HG03439 (cell line): ENCODE results near the gene GSN.

Experiments
- ATAC-seq: cut with Tn5 transposase; IDR thresholded peaks from one replicate; pipeline ENCODE4 v1.9.1; 2021; ENCODE audit warnings: mild to moderate bottlenecking, moderate library complexity; ENCODE audit not compliant: unreplicated experiment

Gene GSN

DNA sequence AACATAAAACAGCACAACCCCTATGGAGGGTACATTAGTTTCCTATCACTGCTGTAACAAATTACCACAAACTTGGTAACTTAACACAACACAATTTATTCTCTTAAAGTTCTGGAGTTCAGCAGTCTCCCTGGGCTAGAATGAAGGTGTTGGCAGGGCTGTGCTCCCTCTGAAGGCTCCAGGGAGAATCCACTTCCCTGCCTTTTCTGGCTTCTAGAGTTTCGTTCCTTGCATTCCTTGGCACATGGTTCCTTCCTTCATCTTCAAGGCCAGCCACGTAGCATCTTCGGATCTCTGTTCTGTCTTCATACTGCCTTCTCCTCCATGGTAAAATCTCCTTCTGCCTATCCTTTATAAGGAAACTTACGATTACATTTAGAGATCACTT is 25.0 kb upstream of the GSN start:
- ATAC-seq, result no peak

DNA sequence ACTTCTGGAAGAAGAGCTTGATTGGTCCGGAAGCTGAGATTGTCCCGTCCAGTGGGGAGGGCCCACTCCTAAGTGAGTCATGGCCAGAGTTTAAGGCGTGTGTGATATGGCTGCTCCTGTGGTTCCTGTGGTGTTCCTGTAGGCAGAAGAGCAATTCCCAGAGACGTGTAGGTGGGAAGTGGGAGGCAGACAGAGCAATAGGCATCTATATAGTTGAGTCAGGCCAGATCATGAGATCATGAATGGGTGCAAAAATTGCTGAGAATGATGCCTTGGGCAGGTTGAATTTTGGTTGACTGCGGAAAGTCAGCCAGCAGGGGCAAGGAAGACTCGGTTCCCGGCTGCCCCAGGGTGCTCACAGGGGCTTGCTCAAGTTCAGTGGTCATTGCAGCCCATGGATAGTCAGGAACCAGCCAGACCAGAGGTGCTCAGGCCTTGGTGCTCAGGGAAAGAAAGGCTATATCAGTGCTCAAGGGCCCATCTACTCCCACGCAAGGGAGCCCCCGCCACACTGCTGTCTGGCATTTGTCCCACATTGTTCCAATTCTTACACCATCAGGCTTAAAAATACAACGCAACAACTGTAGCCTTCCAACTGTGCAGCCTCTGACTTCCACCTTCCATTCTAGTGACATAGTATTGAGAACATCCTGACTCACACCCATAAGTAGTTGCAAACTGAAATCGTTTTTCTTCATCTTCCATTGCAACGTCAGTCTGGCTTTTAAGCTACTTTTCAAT is 21.0 kb upstream of the GSN start:
- no peak for ATAC-seq

DNA sequence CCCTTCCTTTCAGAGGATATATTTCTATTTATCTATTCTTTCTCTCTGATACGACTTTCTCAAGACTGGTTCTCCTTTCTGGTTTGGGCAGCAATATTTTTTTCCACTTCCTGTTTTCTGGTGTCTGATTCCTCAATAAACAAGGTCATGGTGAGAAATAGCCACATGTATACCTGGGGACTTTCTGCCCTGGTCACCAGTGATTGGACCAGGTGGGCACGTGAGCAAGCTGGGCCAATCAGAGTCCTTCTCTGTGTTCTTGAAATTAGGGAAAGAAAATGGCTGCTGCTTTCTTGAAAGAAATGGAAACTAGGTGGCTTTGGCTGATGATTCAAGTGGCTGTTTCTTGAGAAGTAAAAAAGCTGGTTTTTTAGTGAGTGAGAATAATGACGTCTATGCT is 18.4 kb upstream of the GSN start:
- ATAC-seq, result no peak

DNA sequence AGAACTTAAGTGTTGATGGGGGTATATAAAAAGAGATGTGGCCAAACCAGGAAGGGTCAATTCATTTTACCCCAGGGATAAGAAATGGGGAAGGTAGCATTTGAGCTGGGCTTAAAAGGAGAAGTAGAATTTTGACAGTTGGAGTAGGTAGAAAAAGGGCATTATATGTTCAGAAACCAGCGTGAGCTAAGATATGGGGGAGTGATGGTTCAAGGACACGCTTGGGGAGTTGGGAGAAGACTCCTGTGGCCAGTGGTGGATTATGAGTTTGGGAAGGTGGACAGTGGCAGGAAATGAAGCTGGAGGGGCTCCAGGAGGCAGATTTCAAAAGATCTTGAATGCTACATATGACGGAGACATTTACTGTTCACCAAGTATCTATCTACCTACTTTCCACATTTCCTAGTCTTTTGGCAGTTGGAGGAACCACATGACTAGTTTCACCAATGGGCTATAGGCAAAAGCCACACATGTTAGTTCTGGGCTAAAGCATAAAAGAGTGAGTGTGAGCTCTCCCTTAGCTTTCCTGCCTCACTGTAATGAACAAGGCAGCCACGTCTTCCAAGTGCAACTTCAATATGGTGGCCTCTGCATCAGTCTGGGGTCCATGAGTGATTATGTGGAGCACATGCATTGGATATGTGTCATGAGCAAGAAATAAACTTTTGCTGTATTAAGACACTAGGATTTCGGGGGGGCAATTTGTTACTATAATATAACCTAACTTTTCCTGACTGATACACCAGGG is 15.7 kb upstream of the GSN start:
- ATAC-seq, result no peak

DNA sequence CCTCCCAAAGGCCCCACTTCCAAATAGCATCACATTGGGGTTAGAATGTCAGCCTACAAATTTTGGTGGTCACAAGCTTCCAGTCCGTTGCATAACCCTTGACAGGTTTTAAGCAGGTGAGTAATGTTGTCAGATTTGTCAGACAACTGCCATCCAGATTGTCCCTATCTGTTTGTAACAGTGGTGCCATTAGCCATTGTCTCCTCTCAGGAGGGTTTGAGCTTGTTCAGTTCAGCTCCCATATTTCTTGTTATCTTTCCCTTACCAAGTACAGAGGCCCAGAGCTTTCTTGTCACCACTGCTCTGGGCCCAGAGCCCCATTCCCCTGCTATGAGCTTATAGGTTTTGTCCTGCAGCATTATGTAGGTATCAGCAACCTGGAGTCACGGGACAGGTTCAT is 14.8 kb upstream of the GSN start:
- ATAC-seq, result no peak

DNA sequence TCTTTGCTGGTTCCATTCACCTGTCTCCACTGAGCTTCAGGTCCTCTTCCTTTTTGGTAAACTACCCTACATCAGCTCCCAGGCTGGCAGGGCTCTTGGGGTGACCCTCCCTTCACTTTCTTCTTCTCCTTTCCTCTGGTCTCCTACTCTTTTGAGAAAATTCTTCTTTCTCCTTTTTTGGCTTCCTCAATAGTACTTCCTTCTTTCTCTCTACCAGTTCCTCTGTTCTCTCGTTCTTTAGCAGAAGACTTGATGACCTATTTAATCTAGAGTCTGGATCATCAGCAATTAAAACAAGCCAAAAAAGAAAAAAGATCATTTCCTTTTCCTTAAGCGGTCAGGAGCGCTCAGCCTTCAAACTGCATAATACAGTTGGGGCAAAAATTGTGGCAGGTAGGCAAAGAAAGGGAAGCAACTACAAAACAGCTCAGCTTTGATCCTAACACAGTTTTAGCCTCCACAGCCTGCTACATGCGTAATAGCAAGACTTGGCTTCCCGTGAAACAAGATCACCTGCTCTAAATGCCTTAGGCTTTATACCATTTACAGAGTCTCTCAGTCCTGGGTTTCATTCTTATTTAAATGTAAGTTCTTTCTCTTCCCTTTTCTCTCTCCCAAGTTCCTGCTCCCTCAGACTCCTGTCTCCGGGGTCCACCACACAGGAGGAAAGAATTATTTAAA is 14.0 kb upstream of the GSN start:
- ATAC-seq, result no peak

DNA sequence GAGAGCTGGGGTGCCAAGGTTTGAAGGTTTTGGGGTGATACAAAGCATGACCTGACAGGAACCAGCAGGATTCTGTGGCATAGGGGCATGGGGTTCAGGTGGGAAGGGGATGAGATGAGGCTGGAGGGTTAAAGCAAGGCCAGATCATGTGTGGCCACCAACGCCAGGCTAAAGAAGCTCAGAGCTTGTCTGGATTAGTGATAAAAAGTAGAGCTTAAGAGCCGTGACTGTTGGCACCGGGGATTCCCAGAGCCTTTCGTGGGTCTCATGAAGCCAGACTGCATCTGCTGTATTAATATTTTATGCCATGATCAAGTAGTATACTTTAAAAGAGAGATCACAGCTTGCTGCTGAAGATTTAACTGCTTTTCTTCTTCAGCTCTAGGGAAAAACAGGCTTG is 8.5 kb upstream of the GSN start:
- no peak for ATAC-seq

DNA sequence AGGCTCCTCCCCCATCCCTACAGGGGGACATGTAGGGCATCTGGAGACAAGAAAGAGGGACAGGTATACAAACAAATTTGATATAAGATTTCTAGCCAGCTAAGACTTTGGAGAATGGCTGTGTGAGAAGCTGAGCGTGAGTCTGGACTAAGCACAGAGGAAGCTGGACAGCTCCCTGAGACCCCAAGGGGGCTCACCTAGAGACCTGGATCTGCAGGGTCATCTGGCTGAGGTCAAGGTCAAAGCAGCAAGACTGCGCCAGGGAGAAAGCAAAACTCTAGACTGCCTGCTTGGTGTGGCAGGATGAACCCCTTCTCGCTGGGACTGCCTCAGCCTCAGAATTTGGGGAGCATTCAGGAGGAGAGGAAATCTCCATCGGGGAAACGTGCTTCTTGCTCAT is 8.0 kb upstream of the GSN start:
- ATAC-seq, result no peak

DNA sequence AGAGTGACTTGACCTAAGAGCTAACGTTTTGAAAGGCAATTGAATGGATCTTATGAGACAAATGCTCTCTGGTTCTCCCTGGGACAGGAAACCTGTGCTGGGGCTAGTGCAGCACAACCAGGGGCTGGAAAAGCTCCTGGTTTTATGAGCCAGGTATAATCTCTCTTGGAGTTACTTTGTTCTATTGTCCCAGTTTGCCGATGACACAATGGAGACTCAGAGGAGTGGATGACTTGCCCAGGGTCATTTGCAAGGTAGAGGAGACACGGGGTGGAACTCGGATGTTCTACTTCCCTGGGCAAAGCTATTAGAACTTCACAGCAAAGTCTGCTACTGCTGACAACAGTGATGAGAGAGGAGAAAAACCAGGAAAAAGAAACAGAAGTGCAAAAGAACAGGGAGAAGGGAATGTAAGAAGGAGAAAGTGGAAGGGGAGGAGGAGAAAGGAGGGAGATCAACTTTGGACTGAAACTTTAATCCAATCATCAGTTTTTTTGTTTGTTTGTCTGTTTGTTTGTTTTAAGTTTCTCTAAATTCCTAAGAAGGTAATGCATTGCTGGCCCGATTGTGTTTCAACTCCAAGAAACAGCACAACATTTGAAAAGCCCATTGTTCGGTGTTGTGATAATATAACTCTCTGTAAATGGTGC is 7.4 kb upstream of the GSN start:
- ATAC-seq, result no peak

DNA sequence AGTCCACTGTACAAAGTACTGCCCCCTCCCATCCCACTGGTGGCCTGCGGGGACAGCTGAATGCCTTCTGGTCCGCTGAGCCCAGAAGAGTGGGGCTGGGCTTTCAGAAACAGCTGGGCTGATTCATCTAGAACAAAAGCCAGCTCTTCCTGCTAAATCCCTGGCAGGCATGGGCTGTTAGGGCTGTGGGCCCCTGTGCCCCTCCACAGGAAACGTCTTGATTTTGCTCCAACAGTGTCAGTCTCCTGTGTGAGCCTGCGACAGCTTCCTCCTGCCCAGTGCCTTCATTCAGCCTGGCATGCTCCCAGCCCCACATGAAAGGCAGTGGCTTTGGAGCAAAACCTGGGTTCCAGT is 6.9 kb upstream of the GSN start:
- no peak for ATAC-seq

DNA sequence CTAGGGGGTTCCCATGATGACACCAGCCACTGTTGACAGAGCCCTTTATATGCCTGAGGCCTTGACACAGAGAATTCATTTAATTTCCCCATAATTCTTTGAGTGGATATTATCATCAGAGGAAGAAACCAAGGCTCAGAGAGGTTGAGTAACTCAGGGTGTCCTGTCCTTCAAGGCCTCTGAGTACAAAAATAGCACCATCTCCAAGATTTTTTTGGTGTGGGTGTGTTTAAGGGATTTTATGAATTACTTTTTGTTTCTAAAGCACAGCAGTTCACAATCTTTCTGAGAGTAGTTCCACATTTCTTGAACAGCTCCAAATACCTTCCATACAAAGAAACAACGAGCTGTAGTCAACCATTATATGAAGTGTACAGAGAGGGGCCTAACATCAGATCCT is 6.2 kb upstream of the GSN start:
- ATAC-seq, result no peak

DNA sequence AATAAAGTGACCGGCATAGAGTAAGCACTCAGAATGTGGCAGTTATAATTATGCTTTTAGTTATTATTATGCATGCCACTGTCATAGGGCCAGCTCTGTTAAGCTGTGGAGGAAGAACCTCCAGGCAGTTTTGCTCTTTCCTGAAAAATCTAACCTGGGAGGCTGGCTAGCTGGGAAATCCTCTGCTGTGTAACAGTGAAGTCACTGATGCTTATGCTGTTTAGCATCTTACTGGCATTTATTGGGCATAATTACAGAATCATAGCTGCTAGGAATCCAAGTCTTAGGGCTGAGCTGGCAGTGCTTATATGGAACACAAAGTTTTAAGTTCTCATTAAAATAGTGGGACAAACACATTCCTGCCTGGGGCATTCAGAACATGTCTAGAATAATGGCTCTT is 5.5 kb upstream of the GSN start:
- ATAC-seq, result no peak

DNA sequence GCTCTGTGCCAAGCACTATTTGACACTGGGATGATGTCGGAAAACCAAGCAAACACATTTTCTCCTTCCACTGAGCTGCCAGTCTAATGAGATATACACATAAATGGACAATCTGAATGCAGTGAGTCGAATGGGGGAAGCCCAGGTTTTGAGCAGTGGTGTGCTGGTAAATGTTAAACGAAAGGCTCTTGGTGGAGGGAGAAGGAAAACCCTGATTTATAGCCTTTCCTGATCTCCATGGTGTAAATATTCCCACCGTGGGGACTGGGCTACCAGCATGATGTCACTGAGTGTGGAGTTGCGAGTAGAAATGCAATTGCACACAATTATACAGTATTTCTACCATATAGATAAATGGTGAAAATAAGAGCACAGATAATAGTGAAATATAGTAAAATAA is 5.0 kb upstream of the GSN start:
- no peak for ATAC-seq

DNA sequence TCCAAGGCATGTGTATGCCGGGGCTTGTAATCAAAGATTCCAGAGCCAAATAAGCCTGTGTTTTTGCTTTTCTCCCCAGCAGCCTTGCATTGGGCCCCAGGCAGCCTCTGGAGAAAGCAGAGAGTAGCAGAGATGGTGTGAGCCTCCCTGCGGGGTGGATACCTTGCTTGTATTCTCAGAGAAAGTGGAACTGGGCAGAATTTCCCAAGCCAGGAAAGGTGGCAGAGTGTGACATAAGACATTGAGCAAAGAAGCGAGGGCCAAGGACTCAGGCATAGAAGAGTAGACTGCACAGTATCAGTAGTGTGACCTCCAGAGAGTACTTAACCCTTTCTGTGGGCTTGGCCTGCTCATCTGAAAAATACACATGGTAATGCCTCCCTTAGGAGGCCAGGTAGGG is 1.6 kb upstream of the GSN start:
- ATAC-seq, result no peak

DNA sequence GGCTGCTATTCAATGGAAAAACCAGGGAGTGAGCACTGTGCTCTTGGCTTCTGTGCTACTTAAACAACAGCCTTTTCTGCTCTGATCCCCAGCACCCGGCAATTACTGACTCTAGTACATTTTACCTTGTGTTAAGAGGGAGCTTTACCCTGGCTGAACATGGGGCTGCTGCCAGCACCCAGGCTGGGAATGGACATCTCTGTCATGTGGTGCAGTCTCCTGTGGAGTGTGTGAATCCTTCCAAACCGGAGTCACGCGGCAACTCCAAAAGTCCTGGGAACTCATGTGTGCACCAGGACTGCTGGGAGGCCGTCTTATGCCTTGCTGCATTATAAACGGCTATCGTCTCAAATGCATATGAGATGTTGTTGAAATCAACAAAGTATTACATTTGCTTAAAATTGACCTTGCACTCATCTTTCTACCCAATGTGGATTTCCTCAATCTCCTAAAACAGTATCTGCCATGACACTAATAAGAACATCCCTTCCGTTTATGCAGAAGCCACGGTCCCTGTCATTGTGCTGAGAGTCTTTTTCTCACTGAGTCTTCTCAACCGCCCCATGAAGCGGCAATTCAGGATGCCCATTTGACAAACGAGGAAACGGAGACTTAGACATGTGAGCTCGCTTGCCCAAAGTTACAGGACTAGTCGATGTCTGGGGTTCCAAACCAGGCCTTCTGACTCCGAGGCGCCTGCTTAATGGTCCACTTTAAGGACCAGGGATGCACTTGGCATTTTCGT is 884 bp upstream of the GSN start:
- no peak for ATAC-seq

DNA sequence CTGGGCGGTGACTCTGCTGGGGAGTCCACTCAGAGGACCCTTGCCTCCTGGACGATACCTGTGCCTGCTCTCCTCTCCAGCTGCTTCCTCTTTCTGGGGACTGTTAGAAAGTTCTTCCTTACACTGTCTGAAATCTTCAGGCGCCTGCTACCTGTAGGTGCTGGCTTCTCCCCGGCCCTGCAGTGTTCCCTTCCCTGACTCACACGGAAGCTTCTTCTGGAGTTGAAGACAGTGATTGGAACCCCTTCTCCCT is 562 bp downstream of the GSN start:
- peak; percentile 31 for ATAC-seq

DNA sequence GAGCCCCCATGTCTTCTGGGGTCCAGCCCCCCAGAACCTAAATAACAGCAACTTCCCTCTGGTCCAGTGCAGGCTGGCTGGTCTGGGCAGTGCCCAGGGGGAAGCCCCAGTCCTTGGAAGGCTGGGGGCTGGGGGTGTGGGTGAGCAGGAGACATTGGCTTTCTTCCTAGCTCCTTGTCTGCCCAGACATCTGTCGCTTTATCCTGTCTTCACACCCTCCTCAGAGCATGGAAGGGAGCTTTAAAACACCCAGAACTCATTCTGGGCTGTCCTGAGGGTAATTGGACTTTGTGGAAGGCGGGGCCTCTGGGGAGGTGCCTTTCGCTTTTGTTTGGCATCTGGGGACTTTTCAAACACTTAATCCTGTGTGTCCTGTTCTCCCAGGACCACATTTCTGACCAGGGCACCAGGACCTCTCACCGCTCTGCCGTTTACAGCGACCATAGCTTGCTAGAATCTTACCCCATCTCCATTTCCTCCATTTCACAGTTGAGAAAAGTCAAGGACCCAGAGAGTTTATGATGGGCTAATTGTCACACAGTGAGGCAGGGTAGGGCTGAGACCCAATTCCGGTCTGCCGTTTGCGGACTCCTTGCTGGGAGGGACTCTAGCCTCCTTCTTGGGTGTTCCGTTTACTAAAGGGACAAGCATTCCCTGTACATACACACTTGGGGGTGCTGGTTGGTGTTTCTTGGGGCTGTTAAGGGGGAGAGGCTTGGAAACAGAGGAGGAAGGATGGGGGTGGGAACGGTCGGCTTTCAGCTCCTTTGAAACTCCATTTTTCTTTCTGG is 1.1 kb downstream of the GSN start:
- ATAC-seq, result no peak

DNA sequence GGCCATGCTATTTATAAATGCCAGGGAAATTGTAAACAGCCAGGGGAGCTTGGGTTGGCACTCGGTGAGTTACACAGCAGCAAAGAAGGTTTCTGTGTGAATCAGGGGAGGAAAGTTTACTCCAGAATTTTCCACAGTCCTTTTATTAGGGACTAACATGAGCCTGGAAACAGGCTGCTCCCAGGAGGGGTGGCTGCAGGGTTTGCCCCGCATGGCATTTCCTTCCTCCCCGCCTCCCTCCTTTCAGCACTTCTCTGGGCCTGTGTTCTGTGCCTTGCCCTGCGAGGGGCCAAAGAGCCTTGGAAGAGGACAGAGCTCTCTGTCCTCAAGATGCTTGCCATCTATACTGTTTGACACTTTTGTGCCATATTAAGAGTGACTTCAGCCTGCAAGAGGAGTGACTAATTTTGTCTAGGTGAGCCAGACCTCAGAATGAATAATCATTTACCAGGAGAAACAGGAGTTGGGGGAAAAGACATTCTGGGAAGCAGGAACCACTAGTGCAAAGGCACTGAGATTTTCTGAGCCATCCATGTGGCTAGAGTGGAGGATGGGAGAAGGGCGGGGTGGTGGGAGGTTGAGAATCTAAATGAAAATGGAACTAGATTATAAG is 1.8 kb downstream of the GSN start:
- no peak for ATAC-seq

DNA sequence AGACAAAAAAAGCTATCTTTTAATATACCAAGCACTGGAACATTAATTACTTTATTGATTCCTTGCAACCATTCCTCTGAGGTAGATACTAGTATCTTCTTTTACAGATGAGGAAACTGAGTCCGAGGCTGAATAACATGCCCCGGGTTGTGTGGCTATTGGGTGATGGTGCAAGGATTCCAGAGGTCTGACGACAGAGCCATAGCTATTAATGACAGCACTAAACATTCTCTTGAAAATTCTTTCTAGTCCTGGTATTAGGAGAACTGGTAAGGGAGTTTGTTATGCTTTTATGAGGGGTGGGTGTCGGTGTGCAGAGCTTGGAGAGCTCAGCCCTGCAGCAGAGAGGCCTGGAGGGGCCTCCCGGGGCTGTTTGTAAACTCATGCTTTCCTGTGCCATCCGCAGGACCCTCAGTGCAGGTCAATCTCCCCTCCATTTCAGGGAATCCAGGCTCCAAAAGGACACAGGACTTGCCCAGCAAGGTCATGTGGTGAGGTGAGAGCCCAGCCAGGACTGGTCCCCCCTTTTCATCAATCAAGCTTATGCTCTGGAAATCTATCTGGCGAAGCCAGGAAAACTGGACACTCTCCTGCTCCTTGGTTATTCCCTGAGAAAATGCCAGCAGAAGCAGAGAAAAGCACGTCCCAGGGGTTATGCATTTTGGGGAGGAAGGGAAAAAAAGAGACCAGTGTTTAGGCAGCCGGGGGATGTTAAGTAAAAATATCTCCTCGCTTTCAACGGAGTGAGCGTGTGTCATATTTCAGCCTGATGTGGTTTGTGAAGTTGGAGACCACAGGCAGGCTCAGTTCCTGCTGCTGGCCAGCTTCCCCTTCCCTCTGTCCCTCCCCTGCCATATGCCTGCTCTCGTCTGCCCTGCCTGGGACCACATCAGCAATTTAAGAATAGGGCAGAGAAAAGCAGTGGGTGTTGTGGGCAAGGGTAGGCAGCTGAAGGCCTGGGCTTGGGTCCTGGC is 3.7 kb downstream of the GSN start:
- ATAC-seq, result no peak
